NCI-H774 (cell line): ENCODE measurements around the gene BEST1.
"Not testable (repeated sequence)": the region's sequence is repeated elsewhere in the genome, so short reads cannot be mapped to it uniquely, and the experiment has no call there.

Source experiments
- DNase-seq: peaks from one replicate; lab custom pipeline; 2025; lab: John Stamatoyannopoulos, UW

Gene BEST1

GRCh38 chr11:61949169-61950034 lies 749 bp upstream of the BEST1 start:
- peak; percentile 53 for DNase-seq

GRCh38 chr11:61951484-61952135 lies 1.5 kb downstream of the BEST1 start:
- DNase-seq = no peak

GRCh38 chr11:61952882-61953281 lies 2.7 kb downstream of the BEST1 start:
- DNase-seq = no peak

- not testable (repeated sequence) for DNase-seq
These were observed 3.5 kb downstream of the BEST1 start for GRCh38 chr11:61953632-61954031.

- no peak for DNase-seq
These were observed 4.1 kb downstream of the BEST1 start for GRCh38 chr11:61954106-61954850.

GRCh38 chr11:61954851-61955421 lies 4.8 kb downstream of the BEST1 start:
- no peak for DNase-seq

- no peak for DNase-seq
These were observed 5.4 kb downstream of the BEST1 start for GRCh38 chr11:61955422-61956135.

- no peak for DNase-seq
These were observed 6.3 kb downstream of the BEST1 start for GRCh38 chr11:61956191-61957020.

- DNase-seq = no peak
These were observed 7.0 kb downstream of the BEST1 start for GRCh38 chr11:61957021-61957770.

GRCh38 chr11:61958590-61958989 lies 8.4 kb downstream of the BEST1 start:
- no peak for DNase-seq

- DNase-seq = no peak
These were observed 9.0 kb downstream of the BEST1 start for GRCh38 chr11:61959114-61959513.

GRCh38 chr11:61959678-61960077 lies 9.5 kb downstream of the BEST1 start:
- DNase-seq = no peak

- no peak for DNase-seq
These were observed 10.4 kb downstream of the BEST1 start for GRCh38 chr11:61960532-61960931.

- no peak for DNase-seq
These were observed 11.5 kb downstream of the BEST1 start for GRCh38 chr11:61961570-61962212.

- no peak for DNase-seq
These were observed 12.3 kb downstream of the BEST1 start for GRCh38 chr11:61962213-61963015.

GRCh38 chr11:61963016-61963281 lies 12.8 kb downstream of the BEST1 start:
- no peak for DNase-seq

GRCh38 chr11:61963282-61964057 lies 13.3 kb downstream of the BEST1 start:
- no peak for DNase-seq

- DNase-seq = no peak
These were observed 14.0 kb downstream of the BEST1 start for GRCh38 chr11:61964058-61964665.
